GM19372 (cell line): Measurements from ENCODE around the gene MINDY4.

ENCODE experiments used
- ATAC-seq: cut with Tn5 transposase; IDR thresholded peaks from one replicate; pipeline ENCODE4 v1.9.1; 2021; ENCODE audit warnings: mild to moderate bottlenecking, low read depth, moderate library complexity; ENCODE audit not compliant: unreplicated experiment

The MINDY4 gene

DNA sequence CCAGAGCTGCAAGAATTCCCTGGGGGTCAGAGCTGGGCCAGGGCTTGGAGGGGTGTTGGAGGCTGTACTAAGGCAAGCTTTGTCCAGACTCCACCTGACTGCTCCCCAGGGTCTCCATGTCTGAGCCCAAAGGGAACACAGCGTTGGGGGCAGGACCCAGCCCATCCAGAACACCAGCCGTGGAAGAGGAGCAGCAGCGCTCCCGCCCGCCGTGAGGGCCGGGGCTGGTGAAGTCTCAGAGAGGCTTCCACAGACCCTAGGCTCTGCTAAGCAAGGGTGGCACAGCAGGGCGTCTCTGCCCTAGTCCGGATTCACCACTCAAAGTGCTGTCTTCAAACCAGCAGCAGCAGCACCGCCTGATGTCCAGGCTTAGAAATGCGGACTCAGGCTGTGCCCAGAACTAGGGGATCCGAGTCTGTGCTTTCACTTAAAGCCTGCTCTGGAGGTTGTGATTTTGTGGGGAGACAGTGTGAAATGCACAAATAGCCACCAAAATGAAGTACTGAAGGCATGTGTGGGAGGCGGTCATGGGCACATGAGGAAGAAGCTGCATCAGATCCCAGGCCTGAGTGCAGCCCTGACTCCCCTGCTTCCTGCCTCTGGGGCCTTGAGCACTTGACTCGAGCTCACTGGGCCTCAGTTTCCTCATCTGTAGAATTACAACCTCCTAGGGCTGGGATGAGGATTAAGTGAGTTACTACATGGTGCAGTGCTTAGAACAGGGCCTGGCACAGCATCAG is 123.8 kb downstream of the MINDY4 start:
- no peak for ATAC-seq

DNA sequence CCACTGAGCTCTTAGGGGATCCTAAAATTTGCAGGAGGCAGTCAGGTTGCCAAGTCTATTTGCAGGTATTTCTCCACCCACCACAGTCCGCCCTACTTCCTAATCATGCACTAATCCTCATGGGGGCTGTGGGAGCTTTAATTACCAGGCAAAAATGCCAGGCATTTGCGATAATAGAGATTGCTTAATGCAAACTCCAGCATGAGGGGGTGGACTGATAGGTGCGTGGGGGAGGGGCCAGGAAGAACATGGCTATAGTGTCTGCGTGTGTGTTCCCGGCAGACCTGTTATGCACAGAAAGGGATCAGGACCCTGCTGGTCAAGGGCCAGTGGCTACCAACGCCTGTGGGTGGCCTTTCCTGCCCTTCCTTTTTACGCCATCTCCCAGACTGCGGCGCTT is 124.8 kb downstream of the MINDY4 start:
- no peak for ATAC-seq

- ATAC-seq: no peak
Observed at GRCh38 chr7:30896783-30897637, 125.8 kb downstream of the MINDY4 start.

DNA sequence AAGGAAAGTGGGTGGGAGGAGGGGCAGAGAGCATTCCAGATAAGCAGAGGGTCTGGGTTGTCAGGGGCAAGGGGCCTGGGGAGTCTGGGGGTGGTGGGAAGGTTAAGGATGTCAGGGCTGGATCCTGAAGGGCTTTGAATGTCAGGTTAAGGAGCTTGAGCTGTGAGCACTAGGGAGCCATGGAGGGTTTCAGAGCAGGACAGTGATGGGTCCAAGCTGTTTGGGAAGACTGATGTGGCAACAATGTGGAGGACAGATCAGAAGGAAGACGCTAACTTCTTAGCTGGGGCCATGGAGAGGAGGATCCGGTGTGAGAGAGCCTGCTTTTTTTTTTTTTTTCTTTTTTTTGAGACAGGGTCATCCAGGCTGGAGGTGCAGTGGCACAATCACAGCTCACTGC is 126.6 kb downstream of the MINDY4 start:
- no peak for ATAC-seq

GRCh38 chr7:30898411-30898810 is 127.2 kb downstream of the MINDY4 start:
- ATAC-seq: no peak

DNA sequence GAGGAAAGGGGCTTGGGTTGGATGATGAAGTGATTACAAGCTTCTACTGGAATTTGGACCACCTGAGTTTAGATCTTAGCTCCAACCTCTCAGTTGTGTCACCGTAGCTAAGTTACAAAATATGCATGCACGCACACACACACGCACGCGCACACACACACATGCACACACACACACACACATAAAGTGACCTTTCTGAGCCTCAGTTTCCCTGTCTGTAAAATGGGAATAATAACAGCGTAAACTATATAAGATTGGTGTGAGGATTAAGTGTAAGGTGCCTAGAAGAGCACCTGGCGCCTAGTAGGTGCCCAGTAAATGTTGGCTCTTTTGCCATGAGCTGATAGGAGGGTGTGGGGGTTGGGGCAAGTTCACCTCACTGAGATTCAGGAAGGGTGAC is 127.8 kb downstream of the MINDY4 start:
- no peak for ATAC-seq

GRCh38 chr7:30899630-30900029 is 128.4 kb downstream of the MINDY4 start:
- ATAC-seq: no peak

- no peak for ATAC-seq
Observed at GRCh38 chr7:30900053-30900452, 128.8 kb downstream of the MINDY4 start.

DNA sequence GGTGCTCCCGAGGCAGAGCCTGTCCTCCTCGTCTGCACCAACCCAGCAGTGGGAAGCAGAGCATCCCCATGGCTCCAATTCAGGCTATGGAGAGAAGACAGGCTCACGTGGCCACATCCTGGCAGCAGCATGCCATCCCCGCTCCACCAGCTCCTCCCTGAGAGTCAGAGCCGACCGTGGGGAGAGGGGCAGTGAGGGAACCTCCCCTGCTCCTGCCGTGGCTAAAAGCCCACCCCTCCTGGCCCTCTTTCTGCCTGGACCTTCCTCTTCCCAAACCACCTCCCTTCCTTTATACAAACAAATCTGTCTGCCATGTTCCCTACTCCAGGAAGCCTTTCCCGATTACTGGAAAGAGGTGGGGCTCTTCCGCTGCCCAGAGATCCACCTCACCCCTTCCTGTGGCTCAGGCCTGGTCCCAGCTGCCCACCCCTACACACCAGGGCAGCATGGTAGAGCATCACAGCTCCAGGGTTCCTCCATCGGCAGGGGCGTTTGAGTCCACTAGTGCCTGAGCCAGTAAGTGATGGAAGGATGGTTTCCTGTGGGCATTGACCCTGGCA is 129.7 kb downstream of the MINDY4 start:
- no peak for ATAC-seq

DNA sequence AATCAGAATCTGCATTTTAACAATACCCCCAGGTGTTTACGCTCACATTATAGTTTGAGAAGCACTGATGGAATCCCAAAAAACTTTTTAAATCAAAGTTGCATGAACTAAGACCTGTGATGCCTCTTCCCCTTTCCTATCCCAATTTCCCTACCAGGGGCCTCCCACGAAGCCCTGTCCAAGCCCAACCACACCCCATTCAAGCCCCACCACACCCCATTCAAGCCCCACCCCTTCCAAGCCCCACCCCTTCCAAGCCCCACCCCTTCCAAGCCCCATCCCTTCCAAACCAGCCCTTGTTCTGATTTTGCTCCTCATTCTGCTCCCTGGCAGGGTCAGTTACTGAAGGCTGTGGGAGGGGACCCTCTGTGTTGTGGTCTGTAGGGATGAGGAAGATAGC is 130.6 kb downstream of the MINDY4 start:
- ATAC-seq: no peak

DNA sequence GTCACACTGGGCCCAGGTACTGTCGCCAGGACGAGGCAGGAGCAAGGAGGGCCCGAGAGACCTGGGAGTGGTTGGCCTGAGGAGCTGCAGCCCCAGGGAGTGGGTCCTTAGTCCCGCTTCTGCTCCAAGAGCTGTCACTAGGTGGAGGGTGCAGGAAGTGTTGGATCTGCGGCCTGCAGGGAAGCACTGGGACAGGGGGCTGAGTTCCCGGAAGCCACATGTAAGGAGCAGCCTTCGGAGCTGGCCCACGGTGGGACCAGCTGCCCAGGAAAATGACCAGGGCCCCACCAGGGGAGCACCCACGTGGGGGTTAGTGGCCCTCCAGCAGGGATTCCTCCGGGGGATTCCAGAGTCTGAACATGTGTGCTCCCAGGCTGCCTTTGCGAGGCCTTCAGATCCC is 131.2 kb downstream of the MINDY4 start:
- no peak for ATAC-seq

- ATAC-seq: no peak
Observed at GRCh38 chr7:30903146-30903545, 131.9 kb downstream of the MINDY4 start.

DNA sequence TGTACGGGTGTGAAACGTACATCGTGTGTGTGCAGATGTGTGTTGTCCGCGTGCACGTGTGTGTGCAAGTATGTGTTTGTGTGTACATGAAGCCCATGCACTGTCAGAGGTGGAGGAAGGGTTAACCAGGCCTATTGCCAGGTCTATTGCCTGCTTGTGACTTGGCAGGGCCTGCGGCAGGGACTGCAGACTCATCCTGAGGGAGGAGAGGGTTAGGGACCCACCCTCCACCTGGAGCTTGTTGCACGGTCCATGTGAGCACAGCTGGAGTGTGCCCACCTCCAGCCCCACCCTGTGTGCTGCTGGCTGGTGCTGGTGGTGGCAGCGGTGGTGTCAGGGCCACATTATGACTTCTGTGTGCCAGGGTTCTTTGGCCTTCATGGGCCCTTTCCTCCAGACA is 133.3 kb downstream of the MINDY4 start:
- ATAC-seq: no peak

DNA sequence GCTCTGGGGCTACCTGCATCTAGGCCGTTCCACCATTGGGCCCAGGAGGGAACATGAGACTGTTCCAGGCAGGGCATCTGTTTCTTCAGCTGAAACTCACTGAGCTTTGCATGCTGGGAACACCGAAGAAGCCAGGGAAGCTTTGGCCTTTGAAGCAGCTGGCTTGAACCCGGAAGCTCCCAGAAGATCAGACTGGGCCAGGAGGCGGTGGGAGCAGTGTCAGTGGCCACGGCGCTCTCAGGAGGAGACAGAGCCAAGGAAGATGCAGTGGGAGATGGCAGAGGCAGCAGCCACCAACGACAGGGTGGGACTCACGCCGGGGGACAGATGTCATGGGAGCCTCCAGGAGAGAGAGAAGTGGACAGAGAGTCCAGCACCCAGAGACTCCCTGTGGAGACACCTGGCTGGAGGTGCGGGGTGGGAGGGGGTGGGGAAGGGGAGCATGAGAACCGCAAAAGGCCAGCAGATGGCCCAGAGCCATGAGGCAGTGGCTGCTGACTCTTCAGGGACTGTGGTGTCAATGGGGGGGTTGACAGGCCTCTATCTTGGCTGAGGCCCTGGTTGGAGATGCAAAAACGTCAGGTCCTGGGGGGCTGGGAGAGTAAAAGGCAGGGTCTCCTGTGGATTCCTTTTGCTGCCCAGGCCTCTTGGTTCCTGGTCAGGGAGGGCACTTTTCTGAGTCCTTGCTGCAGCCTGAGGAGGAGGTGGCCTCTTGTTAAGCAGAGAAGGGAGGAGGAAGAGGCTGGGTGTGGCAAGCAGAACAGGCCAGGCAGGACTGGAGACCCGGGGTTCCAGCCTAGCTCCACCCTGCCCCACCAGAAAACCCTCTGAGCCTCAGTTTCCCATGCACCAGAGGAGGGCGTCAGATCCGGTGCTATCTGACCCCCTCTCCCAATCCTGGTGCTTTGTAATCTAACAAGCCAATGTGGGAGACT is 134.1 kb downstream of the MINDY4 start:
- ATAC-seq: no peak

DNA sequence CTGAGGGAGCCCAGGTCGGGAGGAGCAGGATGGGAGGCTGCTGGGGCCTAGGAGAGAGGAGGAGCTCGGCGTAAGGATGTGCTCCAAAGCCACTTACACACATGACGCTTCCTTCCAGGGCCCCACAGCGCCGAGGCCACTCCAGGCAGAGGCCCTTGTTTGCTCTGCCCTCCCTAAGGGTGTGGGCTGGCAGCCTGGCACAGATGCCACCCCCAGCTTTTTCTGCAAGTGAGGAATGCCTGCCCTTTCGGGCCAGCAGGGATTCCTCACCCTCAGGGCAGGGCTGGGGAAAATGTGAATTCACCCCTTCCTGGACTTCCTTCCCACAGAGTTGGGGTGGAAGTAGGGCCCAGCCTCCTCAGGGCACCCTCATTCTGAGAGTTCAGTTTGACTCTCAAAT is 134.8 kb downstream of the MINDY4 start:
- ATAC-seq: no peak

GRCh38 chr7:30906515-30907240 is 135.5 kb downstream of the MINDY4 start:
- ATAC-seq: no peak

DNA sequence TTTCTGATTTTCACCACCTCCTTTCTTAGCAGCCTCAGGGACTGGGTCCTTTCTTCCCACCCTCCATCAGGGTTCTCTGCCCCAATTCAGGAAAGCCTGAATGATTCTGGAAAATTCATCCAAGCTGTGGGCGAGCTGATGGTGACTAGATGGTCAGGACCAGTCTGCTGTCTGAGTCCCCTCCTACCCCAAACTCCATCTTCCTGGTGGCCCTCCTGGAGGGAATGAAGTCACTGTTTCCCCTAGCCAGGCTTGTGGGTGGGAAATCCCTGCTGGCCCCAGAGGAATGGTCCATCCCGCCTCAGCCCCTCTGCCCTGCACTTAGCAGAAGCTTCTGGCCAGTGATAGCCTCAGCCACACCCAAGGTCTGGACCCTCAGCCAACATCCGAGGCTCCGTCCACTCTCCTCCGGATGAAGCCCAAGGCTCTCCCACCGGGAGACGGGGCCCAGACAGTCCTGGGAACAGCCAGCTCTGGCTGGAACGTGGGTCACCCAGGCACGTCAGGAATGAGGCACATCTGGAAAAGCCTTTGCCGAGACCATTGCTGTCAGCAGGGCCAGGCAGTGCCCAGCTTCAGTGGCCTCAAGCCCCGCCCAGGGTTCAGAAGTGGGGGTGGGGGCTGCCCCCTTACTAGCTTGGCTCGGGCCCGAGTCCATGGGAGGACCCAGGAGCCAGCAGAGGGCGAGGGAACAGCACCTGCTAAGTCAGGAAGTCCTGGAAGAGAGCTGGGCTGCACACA is 136.5 kb downstream of the MINDY4 start:
- ATAC-seq: no peak

- no peak for ATAC-seq
Observed at GRCh38 chr7:30908681-30909080, 137.5 kb downstream of the MINDY4 start.

DNA sequence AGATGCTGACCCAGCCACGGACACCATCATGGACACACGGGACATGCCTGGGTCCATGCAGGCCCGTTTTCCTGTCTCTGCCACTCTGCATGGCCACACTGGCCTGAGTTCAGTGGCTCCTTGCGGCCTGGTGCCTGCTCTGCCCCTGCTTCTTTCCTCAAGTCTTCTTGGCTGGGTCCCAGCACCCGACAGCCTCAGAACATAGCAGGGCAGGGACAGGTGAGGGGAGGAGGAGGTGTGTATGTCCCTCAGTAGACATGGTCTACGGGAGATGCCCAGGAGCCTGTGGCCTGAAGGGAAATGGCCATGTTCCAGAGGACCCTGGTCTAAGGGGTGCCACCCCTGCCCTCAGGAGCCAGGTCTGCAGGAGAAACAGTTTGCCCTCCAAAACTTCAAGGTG is 138.2 kb downstream of the MINDY4 start:
- ATAC-seq: no peak
